Colonic mucosa (tissue), 4 donors: ENCODE results near the gene OPCML. TPM values are rescaled to one million over a fixed set of nuclear protein-coding genes. Genes with fewer than 3 reads are reported as not detected.

Experiments used
- DNase-seq: peaks from one replicate; pipeline ENCODE4 v3.0.0-alpha.2; 2020
- H3K27ac ChIP-seq: fragments of 200-600 bp; one replicate; pipeline ENCODE4 v1.8.0; 2021
- H3K27me3 ChIP-seq: fragments of 200-600 bp; one replicate; pipeline ENCODE4 v1.8.0; 2021
- H3K36me3 ChIP-seq: fragments of 200-600 bp; one replicate; pipeline ENCODE4 v1.8.0; 2021
- H3K4me1 ChIP-seq: fragments of 200-600 bp; one replicate; pipeline ENCODE4 v1.8.0; 2021; ENCODE audit warnings: mild to moderate bottlenecking
- H3K4me3 ChIP-seq: fragments of 200-600 bp; one replicate; pipeline ENCODE4 v1.8.0; 2021
- H3K9ac ChIP-seq, 2 donors: one replicate each; pipeline ENCODE4 v1.7.0; 2013; ENCODE audit warnings: control low read depth in 2 of 2, low read depth in 2 of 2, low read length in 2 of 2
- H3K9me3 ChIP-seq: fragments of 200-600 bp; one replicate; pipeline ENCODE4 v1.8.0; 2021
- intact Hi-C: fragments of 100-400 bp; cut with DNase I; formaldehyde crosslinking; loops from one replicate; pipeline ENCODE4 v1.14.1; 2022
- total RNA-seq, 2 donors: library from RNA; stranded (reverse); fragmentation: NEBNext Ultra II Directional in 1 of 2; extraction: Animal tissue kit (Norgen Biotek cat#: 25700) in 1 of 2; gene quantifications; one replicate each; pipeline ENCODE4 v1.2.1, GENCODE V29; 2021
- TF ChIP-seq, protein P1 (sequence below): fragments of 200-600 bp; IDR thresholded peaks from one replicate; pipeline ENCODE4 v1.8.0; 2022; ENCODE audit warnings: antibody characterized with exemption, mild to moderate bottlenecking
- donor health status: healthy.
- donor health status: DM: no; HTN: no; CAD: no.
- donor health status: DM: no; HTN: no; CAD: no.

The OPCML gene
- total RNA-seq, 2 donors from 2014 or later = 0.08 TPM; not detected in 1

DNA sequence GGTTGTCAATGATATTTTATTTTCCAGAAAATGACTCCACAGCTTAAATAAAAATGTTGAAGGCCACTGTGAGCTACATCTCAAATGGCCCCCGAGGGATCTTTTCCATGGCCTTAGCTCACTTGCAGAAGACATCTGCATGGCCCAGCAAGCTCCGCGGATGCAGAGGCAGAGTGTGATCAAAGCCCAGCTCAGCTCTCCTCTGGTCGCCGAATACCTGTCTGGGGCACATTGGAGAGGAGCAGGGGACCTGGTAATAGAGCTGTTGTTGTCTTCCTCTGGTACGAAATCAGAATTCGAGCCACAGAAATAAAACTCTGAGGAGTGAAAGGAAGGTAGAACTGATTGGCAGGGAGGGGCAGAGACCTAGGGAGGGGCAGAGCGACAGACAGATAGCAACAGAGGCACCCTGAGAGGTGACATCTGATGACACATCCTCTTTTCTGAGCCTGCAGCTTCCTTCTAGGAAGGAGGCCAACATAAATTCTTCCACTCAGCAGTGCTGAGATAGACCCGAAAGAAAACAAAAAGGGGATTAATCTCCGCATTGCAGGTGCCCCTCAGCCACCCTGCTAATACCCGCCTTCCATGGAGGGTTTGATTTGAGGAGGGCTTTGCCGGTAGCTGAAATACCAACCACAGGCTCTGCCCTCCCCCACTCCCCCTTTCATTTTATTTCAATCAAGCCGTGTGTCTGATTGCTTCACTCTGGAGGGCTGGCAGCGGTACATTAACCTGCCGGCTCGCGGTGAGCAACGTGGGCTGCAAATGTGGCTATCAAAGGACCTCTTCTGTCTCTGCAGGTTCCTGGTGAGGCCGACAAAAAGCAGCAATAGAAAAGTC, 759.4 kb downstream of the OPCML start:
- Histone ChIP-seq H3K4me3 (no peak overlapping the region), H3K4me1 (no peaks in the 10 kb centered on the region), H3K9ac (no peak overlapping the region), H3K9me3 (no peaks in the 10 kb centered on the region), H3K27me3 (no peaks in the 10 kb centered on the region), H3K36me3 (no peaks in the 10 kb centered on the region), H3K27ac (no peak overlapping the region)
- no peak for DNase-seq
- TF ChIP-seq, protein P1, sequence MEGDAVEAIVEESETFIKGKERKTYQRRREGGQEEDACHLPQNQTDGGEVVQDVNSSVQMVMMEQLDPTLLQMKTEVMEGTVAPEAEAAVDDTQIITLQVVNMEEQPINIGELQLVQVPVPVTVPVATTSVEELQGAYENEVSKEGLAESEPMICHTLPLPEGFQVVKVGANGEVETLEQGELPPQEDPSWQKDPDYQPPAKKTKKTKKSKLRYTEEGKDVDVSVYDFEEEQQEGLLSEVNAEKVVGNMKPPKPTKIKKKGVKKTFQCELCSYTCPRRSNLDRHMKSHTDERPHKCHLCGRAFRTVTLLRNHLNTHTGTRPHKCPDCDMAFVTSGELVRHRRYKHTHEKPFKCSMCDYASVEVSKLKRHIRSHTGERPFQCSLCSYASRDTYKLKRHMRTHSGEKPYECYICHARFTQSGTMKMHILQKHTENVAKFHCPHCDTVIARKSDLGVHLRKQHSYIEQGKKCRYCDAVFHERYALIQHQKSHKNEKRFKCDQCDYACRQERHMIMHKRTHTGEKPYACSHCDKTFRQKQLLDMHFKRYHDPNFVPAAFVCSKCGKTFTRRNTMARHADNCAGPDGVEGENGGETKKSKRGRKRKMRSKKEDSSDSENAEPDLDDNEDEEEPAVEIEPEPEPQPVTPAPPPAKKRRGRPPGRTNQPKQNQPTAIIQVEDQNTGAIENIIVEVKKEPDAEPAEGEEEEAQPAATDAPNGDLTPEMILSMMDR = no peak
- intact Hi-C loops = no loop called here

DNA sequence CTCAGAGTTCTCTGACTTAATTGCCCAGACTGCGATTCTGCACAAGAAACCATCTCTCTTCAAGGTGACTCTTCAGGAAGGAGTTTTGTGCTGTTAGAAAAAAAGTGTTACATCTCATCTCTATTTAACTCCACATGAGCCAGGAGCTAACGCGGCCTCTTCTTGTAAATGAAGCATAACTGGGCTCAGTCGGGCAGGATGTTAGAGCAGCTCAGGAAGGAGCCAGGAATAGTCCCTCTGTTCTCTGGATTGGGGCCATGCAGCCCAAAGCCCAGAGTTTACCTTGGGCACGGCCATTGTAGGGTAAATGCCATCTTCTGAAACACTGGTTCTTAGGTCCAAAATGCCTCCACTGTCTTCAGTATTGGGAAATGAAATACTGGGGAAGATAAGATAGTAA, 760.6 kb downstream of the OPCML start:
- H3K27ac ChIP-seq = no peak overlapping the region
- TF ChIP-seq, protein P1 = no peak
- no peak overlapping the region for H3K9ac ChIP-seq
- intact Hi-C loops = no loop called here
- no peaks in the 10 kb centered on the region for H3K36me3 ChIP-seq
- no peaks in the 10 kb centered on the region for H3K27me3 ChIP-seq
- H3K4me3 ChIP-seq = no peak overlapping the region
- no peaks in the 10 kb centered on the region for H3K4me1 ChIP-seq
- H3K9me3 ChIP-seq = no peaks in the 10 kb centered on the region
- no peak for DNase-seq

- TF ChIP-seq, protein P1 = no peak
- no peaks in the 10 kb centered on the region for H3K9me3 ChIP-seq
- intact Hi-C loops = no loop called here
- H3K9ac ChIP-seq = no peak overlapping the region
- no peaks in the 10 kb centered on the region for H3K4me1 ChIP-seq
- DNase-seq = no peak
- H3K27ac ChIP-seq = no peak overlapping the region
- no peaks in the 10 kb centered on the region for H3K36me3 ChIP-seq
- H3K4me3 ChIP-seq = no peak overlapping the region
- no peaks in the 10 kb centered on the region for H3K27me3 ChIP-seq
Measured at GRCh38 chr11:132770829-132771530, 761.3 kb downstream of the OPCML start.

DNA sequence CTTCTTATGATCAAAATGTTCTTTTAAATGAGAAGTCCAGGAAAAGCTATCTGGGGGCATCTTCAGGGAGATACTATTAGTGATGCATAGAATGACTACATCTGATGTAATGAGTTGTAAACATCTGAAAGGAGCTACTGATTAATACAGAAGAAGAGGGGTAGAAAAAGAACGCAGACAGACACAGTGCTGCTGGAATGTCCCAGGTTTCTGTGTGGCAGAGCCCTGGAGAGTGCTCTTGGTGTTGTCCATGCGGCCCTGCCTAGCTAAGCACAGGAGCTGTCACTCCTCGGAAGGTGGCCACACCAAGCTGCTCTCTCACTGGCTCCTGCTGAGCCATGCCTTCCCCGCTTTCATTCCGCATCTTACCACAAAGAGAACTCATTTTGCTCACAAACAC, 768.8 kb downstream of the OPCML start:
- TF ChIP-seq, protein P1 = no peak
- no peaks in the 10 kb centered on the region for H3K36me3 ChIP-seq
- H3K9me3 ChIP-seq = no peaks in the 10 kb centered on the region
- intact Hi-C loops = no loop called here
- H3K27ac ChIP-seq = no peak overlapping the region
- DNase-seq = no peak
- no peaks in the 10 kb centered on the region for H3K27me3 ChIP-seq
- H3K9ac ChIP-seq = no peak overlapping the region
- no peak overlapping the region for H3K4me3 ChIP-seq
- no peaks in the 10 kb centered on the region for H3K4me1 ChIP-seq

- H3K9me3 ChIP-seq = no peaks in the 10 kb centered on the region
- DNase-seq = no peak
- intact Hi-C loops = no loop called here
- no peak overlapping the region for H3K4me3 ChIP-seq
- H3K36me3 ChIP-seq = no peaks in the 10 kb centered on the region
- H3K27me3 ChIP-seq = no peaks in the 10 kb centered on the region
- TF ChIP-seq, protein P1 = no peak
- H3K27ac ChIP-seq = no peak overlapping the region
- no peaks in the 10 kb centered on the region for H3K4me1 ChIP-seq
- H3K9ac ChIP-seq = no peak overlapping the region
Measured at GRCh38 chr11:132755934-132756333, 776.4 kb downstream of the OPCML start.
